DMS53 treated with DMSO at 0.1 percent for 48 hours (cell line): ENCODE measurements around the gene SMIM10L1.
A peak's percentile ranks its signal among the peaks of the same experiment; 100 is the strongest.

ENCODE experiments used
- DNase-seq: peaks from one replicate; lab custom pipeline; 2025; ENCODE audit not compliant: unreplicated experiment; lab: John Stamatoyannopoulos, UW

SMIM10L1 gene

GRCh38 chr12:11171145-11171968, at the start of gene SMIM10L1:
Gene SMIM10L1 (plus strand): TSS chr12:11171194. CDS start chr12:11171357, 163 bp downstream.
- peak; percentile 99 for DNase-seq

GRCh38 chr12:11130382-11130781, 40.6 kb upstream of the SMIM10L1 start:
- DNase-seq: no peak

- no peak for DNase-seq
These were observed 40.0 kb upstream of the SMIM10L1 start for GRCh38 chr12:11130999-11131398.

- no peak for DNase-seq
These were observed 37.8 kb upstream of the SMIM10L1 start for GRCh38 chr12:11133162-11133561.

GRCh38 chr12:11133816-11134215, 37.2 kb upstream of the SMIM10L1 start:
- no peak for DNase-seq

- no peak for DNase-seq
These were observed 36.7 kb upstream of the SMIM10L1 start, which contains the start of gene TAS2R30 for GRCh38 chr12:11134305-11134704. Gene TAS2R30 (minus strand): TSS chr12:11134644. CDS start chr12:11134244, 400 bp downstream.

- DNase-seq: no peak
These were observed 34.9 kb upstream of the SMIM10L1 start for GRCh38 chr12:11136075-11136474.

GRCh38 chr12:11143352-11143751, 27.6 kb upstream of the SMIM10L1 start:
- no peak for DNase-seq

- no peak for DNase-seq
These were observed 26.7 kb upstream of the SMIM10L1 start for GRCh38 chr12:11144297-11144696.

GRCh38 chr12:11147420-11147819, 23.6 kb upstream of the SMIM10L1 start:
- no peak for DNase-seq

- DNase-seq: no peak
These were observed 20.2 kb upstream of the SMIM10L1 start for GRCh38 chr12:11150832-11151231.

- DNase-seq: no peak
These were observed 18.3 kb upstream of the SMIM10L1 start for GRCh38 chr12:11152725-11153124.

GRCh38 chr12:11154400-11154925, 16.5 kb upstream of the SMIM10L1 start:
- DNase-seq: no peak

- no peak for DNase-seq
These were observed 12.0 kb upstream of the SMIM10L1 start for GRCh38 chr12:11158885-11159444.

GRCh38 chr12:11162502-11162901, 8.5 kb upstream of the SMIM10L1 start:
- no peak for DNase-seq

GRCh38 chr12:11164384-11164783, 6.6 kb upstream of the SMIM10L1 start:
- no peak for DNase-seq

- DNase-seq: no peak
These were observed 4.7 kb upstream of the SMIM10L1 start for GRCh38 chr12:11166300-11166699.

GRCh38 chr12:11170810-11171144, 217 bp upstream of the SMIM10L1 start:
- DNase-seq: no peak

GRCh38 chr12:11171969-11172675, 1.1 kb downstream of the SMIM10L1 start:
- peak; percentile 52 for DNase-seq

- peak; percentile 13 for DNase-seq
These were observed 3.0 kb downstream of the SMIM10L1 start for GRCh38 chr12:11174022-11174421.

- no peak for DNase-seq
These were observed 7.3 kb downstream of the SMIM10L1 start for GRCh38 chr12:11178250-11178649.

- no peak for DNase-seq
These were observed 11.5 kb downstream of the SMIM10L1 start for GRCh38 chr12:11182529-11182928.
